Forelimb muscle (tissue), 1 donor: ENCODE results near the gene CAMK2N2. TPM values are rescaled to one million over a fixed set of nuclear protein-coding genes. Genes with fewer than 3 reads are reported as not detected.

Experiments
- DNase-seq: peaks from one replicate; pipeline ENCODE4 v3.0.0-alpha.2; 2013; ENCODE audit warnings: low read depth
- polyA plus RNA-seq: library from polyadenylated mRNA; unstranded; fragments of 120-200 nt; gene quantifications from one replicate; pipeline ENCODE4 v1.2.1, GENCODE V29; 2013; ENCODE audit not compliant: insufficient read length

The CAMK2N2 gene
- not detected for polyA plus RNA-seq

- no peak for DNase-seq
Observed at GRCh38 chr3:184261270-184261853, at the start of gene CAMK2N2. TSS of gene CAMK2N2 (minus strand) at chr3:184261553. CDS start at chr3:184261285, 268 bp downstream.

- DNase-seq: no peak
Observed at GRCh38 chr3:184308744-184309143, 47.4 kb upstream of the CAMK2N2 start.

DNA sequence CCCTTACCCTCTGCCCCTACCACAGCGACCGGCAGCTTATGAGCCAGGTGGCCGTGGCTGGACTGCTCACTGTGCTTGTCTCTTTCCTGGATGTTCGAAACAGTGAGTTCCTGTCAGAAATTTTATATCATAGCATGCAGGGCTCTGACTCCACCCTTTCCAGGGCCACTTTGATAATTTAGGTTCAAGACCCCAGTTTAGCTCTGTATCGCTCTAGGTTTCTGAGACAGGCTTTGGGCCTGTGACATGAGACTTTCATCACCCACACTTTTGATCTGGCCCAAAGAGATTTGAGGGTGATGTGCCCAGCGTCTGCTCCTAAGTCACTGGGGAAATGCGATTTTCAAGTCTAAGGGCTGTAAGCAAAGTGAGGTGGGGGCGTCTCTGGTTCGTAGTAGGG lies 46.6 kb upstream of the CAMK2N2 start:
- DNase-seq: no peak

- no peak for DNase-seq
Observed at GRCh38 chr3:184306341-184306972, 45.1 kb upstream of the CAMK2N2 start.

DNA sequence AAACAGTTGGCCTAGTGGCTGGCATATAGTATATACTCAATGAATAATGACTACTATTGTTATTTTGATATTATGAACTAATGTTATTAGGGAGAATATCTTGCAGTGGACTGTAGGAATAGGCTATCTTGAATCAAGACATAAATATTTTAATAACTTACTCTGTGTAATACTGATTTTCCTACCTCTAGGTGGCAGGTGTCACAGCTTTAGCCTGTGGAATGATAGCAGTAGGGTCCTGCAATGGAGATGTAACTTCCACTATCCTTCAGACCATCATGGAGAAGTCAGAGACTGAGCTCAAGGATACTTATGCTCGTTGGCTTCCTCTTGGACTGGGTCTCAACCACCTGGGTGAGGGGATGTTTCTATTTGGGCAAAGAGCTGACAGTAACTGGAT lies 44.2 kb upstream of the CAMK2N2 start:
- no peak for DNase-seq

DNA sequence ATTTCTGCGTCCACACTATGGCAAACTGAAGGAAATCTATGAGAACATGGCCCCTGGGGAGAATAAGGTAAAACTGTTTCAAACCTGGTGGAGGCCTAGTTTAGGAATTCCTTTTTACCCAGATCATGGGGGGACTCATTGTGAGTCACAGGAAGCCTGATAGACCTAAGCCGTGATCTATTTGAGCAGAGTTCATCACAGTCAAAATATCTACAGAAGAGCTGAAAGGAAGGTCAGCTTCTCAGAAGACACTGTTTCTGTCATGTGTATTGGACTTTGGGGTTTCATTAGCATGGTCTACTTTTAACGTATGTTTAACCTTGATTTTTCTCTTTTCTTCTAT lies 39.0 kb upstream of the CAMK2N2 start:
- no peak for DNase-seq

DNA sequence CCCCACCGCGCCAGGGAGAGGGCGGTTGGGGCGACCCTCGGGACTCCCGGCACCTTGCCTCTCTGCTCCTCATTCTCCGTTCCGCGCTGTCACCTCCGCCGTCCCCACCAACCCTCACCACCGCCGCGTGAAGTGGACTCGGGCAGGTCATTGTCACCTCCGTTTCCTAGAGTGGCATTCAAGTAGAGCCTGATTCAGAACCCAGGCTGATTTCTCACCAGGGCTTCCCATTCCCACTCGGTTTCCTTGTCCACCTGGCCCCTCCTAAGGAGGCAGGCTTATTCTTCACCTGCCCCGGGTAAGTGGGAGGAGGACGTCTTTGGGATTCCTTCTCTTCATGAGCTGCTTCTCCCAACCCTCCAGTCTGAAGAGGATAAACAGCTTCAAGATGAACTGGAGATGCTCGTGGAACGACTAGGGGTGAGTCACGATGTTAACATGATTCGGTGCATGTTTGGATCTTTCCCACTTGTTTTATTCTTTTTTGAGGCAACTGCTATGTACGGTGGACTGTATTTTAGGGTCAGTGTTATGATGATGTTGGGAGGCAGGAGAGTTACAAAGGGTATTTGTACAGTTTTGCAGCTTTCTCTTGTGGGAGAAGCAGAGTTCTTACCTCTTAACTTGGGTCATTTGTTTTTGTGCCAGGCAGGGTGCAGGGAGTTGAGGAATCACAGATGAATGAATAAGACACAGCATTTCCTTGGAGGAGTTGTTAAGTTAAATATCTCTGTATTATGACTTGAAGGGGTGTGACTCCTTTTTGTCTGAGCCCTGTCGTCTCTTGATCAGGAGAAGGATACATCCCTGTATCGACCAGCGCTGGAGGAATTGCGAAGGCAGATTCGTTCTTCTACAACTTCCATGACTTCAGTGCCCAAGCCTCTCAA lies 38.4 kb upstream of the CAMK2N2 start:
- no peak for DNase-seq

GRCh38 chr3:184298759-184299487 lies 37.6 kb upstream of the CAMK2N2 start, which contains the start of gene PSMD2:
TSS of gene PSMD2 (plus strand) at chr3:184299241. CDS start at chr3:184299267, 26 bp downstream.
- DNase-seq: peak; percentile 79

GRCh38 chr3:184296616-184297015 lies 35.3 kb upstream of the CAMK2N2 start:
- no peak for DNase-seq

GRCh38 chr3:184295771-184296170 lies 34.4 kb upstream of the CAMK2N2 start:
- DNase-seq: no peak

GRCh38 chr3:184291738-184292445 lies 30.5 kb upstream of the CAMK2N2 start:
- DNase-seq: no peak

GRCh38 chr3:184291044-184291737 lies 29.8 kb upstream of the CAMK2N2 start:
- no peak for DNase-seq

GRCh38 chr3:184290331-184290730 lies 29.0 kb upstream of the CAMK2N2 start:
- no peak for DNase-seq

- no peak for DNase-seq
Observed at GRCh38 chr3:184289426-184289938, 28.1 kb upstream of the CAMK2N2 start.

- peak; percentile 74 for DNase-seq
Observed at GRCh38 chr3:184284696-184285095, 23.3 kb upstream of the CAMK2N2 start.

GRCh38 chr3:184283681-184284080 lies 22.3 kb upstream of the CAMK2N2 start:
- no peak for DNase-seq

DNA sequence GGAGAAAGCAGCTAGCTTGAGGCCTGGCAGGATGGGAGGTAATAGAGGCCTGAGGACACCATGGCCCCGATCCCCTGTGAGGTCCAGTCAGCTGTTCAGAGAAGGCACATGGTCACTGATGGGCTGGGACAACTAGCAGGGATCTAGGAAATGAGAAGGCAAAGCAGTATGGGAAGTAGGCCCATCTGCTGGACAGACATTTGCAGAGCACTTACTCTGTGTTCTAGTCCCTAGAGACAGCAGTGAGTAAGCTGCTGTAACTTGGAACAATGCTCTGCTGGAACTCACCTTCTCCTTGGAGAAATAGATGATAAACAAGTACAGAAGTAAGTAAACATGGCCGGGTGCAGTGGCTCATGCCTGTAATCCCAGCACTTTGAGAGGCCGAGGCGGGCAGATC lies 21.6 kb upstream of the CAMK2N2 start:
- no peak for DNase-seq

GRCh38 chr3:184277366-184277765 lies 16.0 kb upstream of the CAMK2N2 start:
- no peak for DNase-seq

GRCh38 chr3:184275961-184276910 lies 14.9 kb upstream of the CAMK2N2 start, which contains the start of gene ECE2:
TSS of gene ECE2 (plus strand) at chr3:184276022. CDS start at chr3:184276154, 132 bp downstream.
- DNase-seq: no peak
